ENCODE measurements around the gene MXD4.

Gene MXD4

GRCh38 chr4:2297606-2298531, 36.0 kb upstream of the MXD4 start:
- Mint-ChIP-seq H3K4me1 (peaks cover 18% of the 10 kb centered on the region), H3K27ac (peak overlapping the region; percentile 89), H3K36me3 (peaks cover 11% of the 10 kb centered on the region), H3K9me3 (no peaks in the 10 kb centered on the region), H3K4me3 (no peak overlapping the region)
- ATAC-seq (no peak), DNase-seq (ENCODE audit: low spot score in 2 of 2) (no peak)

GRCh38 chr4:2296631-2297601, 35.0 kb upstream of the MXD4 start:
- Mint-ChIP-seq H3K4me3 (no peak overlapping the region), H3K27ac (peak overlapping the region; percentile 89)

GRCh38 chr4:2295900-2296442, 34.1 kb upstream of the MXD4 start:
- Mint-ChIP-seq H3K27ac (peak overlapping the region; percentile 46), H3K4me3 (no peak overlapping the region)
- DNase-seq (ENCODE audit: low spot score in 2 of 2), result no peak

More at GRCh38 chr4:2296631-2297601, 35.0 kb upstream of the MXD4 start:
- peaks cover 6% of the 10 kb centered on the region for H3K36me3 Mint-ChIP-seq
- H3K4me1 Mint-ChIP-seq, result peaks cover 18% of the 10 kb centered on the region
- no peaks in the 10 kb centered on the region for H3K9me3 Mint-ChIP-seq
- DNase-seq (ENCODE audit: low spot score in 2 of 2) (no peak), ATAC-seq (peak; percentile 14)

GRCh38 chr4:2295500-2295899, 33.6 kb upstream of the MXD4 start:
- ATAC-seq (no peak), DNase-seq (ENCODE audit: low spot score in 2 of 2) (no peak)
- no peaks in the 10 kb centered on the region for H3K9me3 Mint-ChIP-seq
- no peak overlapping the region for H3K4me3 Mint-ChIP-seq
- peak overlapping the region; percentile 46 for H3K27ac Mint-ChIP-seq
- peaks cover 30% of the 10 kb centered on the region for H3K4me1 Mint-ChIP-seq
- H3K36me3 Mint-ChIP-seq, result peaks cover 6% of the 10 kb centered on the region

More at GRCh38 chr4:2295900-2296442, 34.1 kb upstream of the MXD4 start:
- H3K9me3 Mint-ChIP-seq, result no peaks in the 10 kb centered on the region
- H3K36me3 Mint-ChIP-seq, result peaks cover 2% of the 10 kb centered on the region
- H3K4me1 Mint-ChIP-seq, result peaks cover 25% of the 10 kb centered on the region
- ATAC-seq, result no peak

GRCh38 chr4:2292646-2293108, 30.8 kb upstream of the MXD4 start:
- ATAC-seq (no peak), DNase-seq (ENCODE audit: low spot score in 2 of 2) (no peak)
- Mint-ChIP-seq H3K9me3 (no peaks in the 10 kb centered on the region), H3K36me3 (peaks cover 6% of the 10 kb centered on the region), H3K4me3 (no peak overlapping the region), H3K27ac (no peak overlapping the region), H3K4me1 (peaks cover 35% of the 10 kb centered on the region)

- peak overlapping the region; percentile 61 for H3K4me3 Mint-ChIP-seq
- no peak for DNase-seq (ENCODE audit: low spot score in 2 of 2)
- no peaks in the 10 kb centered on the region for H3K9me3 Mint-ChIP-seq
- H3K4me1 Mint-ChIP-seq, result peaks cover 29% of the 10 kb centered on the region
- peak overlapping the region; percentile 87 for H3K27ac Mint-ChIP-seq
- no peak for ATAC-seq
- peaks cover 6% of the 10 kb centered on the region for H3K36me3 Mint-ChIP-seq
These were observed 30.1 kb upstream of the MXD4 start for GRCh38 chr4:2291705-2292645.

GRCh38 chr4:2290974-2291704, 29.2 kb upstream of the MXD4 start:
- peaks cover 29% of the 10 kb centered on the region for H3K4me1 Mint-ChIP-seq
- H3K27ac Mint-ChIP-seq, result peak overlapping the region; percentile 87
- peak overlapping the region; percentile 61 for H3K4me3 Mint-ChIP-seq
- ATAC-seq (peak; percentile 88), DNase-seq (ENCODE audit: low spot score in 2 of 2) (peak; percentile 28 to 73)
- no peaks in the 10 kb centered on the region for H3K9me3 Mint-ChIP-seq
- H3K36me3 Mint-ChIP-seq, result peaks cover 6% of the 10 kb centered on the region

GRCh38 chr4:2290488-2290887, 28.6 kb upstream of the MXD4 start:
- no peak for ATAC-seq
- Mint-ChIP-seq H3K4me1 (peaks cover 24% of the 10 kb centered on the region), H3K4me3 (peak overlapping the region; percentile 61), H3K36me3 (peaks cover 6% of the 10 kb centered on the region), H3K9me3 (no peaks in the 10 kb centered on the region), H3K27ac (peak overlapping the region; percentile 87)
- DNase-seq (ENCODE audit: low spot score in 2 of 2), result no peak

- Mint-ChIP-seq H3K9me3 (no peaks in the 10 kb centered on the region), H3K36me3 (peaks cover 6% of the 10 kb centered on the region), H3K4me1 (peaks cover 21% of the 10 kb centered on the region), H3K27ac (peak overlapping the region; percentile 58), H3K4me3 (no peak overlapping the region)
- ATAC-seq (no peak), DNase-seq (ENCODE audit: low spot score in 2 of 2) (no peak)
These were observed 28.0 kb upstream of the MXD4 start for GRCh38 chr4:2289955-2290333.

- H3K27ac Mint-ChIP-seq, result peak overlapping the region; percentile 58
- H3K36me3 Mint-ChIP-seq, result peaks cover 6% of the 10 kb centered on the region
- H3K4me3 Mint-ChIP-seq, result no peak overlapping the region
- no peaks in the 10 kb centered on the region for H3K9me3 Mint-ChIP-seq
- no peak for ATAC-seq
- no peak for DNase-seq (ENCODE audit: low spot score in 2 of 2)
- peaks cover 21% of the 10 kb centered on the region for H3K4me1 Mint-ChIP-seq
These were observed 27.5 kb upstream of the MXD4 start for GRCh38 chr4:2289311-2289954.

GRCh38 chr4:2288051-2288541, 26.2 kb upstream of the MXD4 start:
- no peak overlapping the region for H3K4me3 Mint-ChIP-seq
- peaks cover 6% of the 10 kb centered on the region for H3K36me3 Mint-ChIP-seq
- no peaks in the 10 kb centered on the region for H3K9me3 Mint-ChIP-seq
- H3K4me1 Mint-ChIP-seq, result peaks cover 32% of the 10 kb centered on the region
- H3K27ac Mint-ChIP-seq, result no peak overlapping the region
- DNase-seq (ENCODE audit: low spot score in 2 of 2) (no peak), ATAC-seq (no peak)

GRCh38 chr4:2287594-2287915, 25.6 kb upstream of the MXD4 start:
- H3K4me3 Mint-ChIP-seq, result no peak overlapping the region
- H3K4me1 Mint-ChIP-seq, result peaks cover 38% of the 10 kb centered on the region
- H3K9me3 Mint-ChIP-seq, result no peaks in the 10 kb centered on the region
- peaks cover 12% of the 10 kb centered on the region for H3K36me3 Mint-ChIP-seq
- no peak overlapping the region for H3K27ac Mint-ChIP-seq
- no peak for DNase-seq (ENCODE audit: low spot score in 2 of 2)
- no peak for ATAC-seq

GRCh38 chr4:2286904-2287593, 25.1 kb upstream of the MXD4 start:
- ATAC-seq, result no peak
- no peak overlapping the region for H3K4me3 Mint-ChIP-seq
- H3K36me3 Mint-ChIP-seq, result peaks cover 13% of the 10 kb centered on the region
- H3K9me3 Mint-ChIP-seq, result no peaks in the 10 kb centered on the region
- peaks cover 43% of the 10 kb centered on the region for H3K4me1 Mint-ChIP-seq
- H3K27ac Mint-ChIP-seq, result no peak overlapping the region
- no peak for DNase-seq (ENCODE audit: low spot score in 2 of 2)

Measured in stimulated activated effector memory CD8-positive, alpha-beta T cell treated with anti-CD3 and anti-CD28 coated beads, Interleukin-12 subunit alpha, Interleukin-12 subunit beta, amount 100 ng/mL, for 72 hours (primary cell).